ENCODE results near the gene TRAF3IP1.

DNA sequence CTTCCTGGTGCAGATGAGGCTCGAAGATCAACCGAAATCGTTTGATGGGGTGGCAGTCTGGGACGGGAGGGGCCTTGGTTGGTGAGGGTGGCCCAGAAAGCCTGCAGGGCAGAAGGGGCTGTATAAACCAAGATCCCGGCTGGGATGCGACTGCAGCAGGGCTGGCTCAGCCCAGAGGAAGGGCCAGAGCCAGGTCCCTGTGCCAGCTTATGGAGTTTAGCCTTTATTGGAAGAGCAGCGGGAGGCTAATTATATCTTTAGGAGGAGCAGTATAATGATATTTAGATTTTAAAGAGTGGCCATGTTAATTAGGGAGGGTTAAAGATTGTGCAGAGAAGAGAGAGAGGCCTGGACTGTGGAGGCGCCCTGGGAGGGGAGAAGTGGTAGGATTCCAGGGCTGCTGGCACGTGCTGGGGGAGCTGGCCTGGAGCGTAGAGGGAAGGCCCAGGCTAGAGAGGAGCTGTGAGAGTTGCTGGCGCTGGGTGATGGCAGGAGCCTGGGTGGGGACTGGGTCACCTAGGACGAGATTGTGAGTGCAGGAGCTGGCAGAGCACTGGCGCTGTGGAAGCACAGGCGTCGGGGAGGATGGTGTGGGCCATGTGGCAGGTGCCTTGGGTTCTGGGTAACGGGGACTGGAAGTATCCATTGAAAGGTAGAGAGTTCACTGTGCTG is 25.1 kb downstream of the TRAF3IP1 start:
- TF ChIP-seq, protein P1, sequence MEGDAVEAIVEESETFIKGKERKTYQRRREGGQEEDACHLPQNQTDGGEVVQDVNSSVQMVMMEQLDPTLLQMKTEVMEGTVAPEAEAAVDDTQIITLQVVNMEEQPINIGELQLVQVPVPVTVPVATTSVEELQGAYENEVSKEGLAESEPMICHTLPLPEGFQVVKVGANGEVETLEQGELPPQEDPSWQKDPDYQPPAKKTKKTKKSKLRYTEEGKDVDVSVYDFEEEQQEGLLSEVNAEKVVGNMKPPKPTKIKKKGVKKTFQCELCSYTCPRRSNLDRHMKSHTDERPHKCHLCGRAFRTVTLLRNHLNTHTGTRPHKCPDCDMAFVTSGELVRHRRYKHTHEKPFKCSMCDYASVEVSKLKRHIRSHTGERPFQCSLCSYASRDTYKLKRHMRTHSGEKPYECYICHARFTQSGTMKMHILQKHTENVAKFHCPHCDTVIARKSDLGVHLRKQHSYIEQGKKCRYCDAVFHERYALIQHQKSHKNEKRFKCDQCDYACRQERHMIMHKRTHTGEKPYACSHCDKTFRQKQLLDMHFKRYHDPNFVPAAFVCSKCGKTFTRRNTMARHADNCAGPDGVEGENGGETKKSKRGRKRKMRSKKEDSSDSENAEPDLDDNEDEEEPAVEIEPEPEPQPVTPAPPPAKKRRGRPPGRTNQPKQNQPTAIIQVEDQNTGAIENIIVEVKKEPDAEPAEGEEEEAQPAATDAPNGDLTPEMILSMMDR (IDR thresholded peaks at IDR 0.05) = no peak
- no peak for TF ChIP-seq POLR2A (IDR thresholded peaks at IDR 0.05)
